GM23248 (cell line): ENCODE results near the gene TOX2.

Source experiments
- EZH2 ChIP-seq: fragments of 200-600 bp; sonication (generic); IDR thresholded peaks from 2 replicates; pipeline ENCODE4 v1.6.1; 2018; ENCODE audit warnings: antibody characterized with exemption, mild to moderate bottlenecking; ENCODE audit not compliant: insufficient read depth, poor library complexity, severe bottlenecking
- EZH2phosphoT487 ChIP-seq: fragments of 200-600 bp; sonication (generic); IDR thresholded peaks from 2 replicates; pipeline ENCODE4 v1.6.1; 2018; ENCODE audit warnings: antibody characterized with exemption, moderate library complexity, mild to moderate bottlenecking, low read depth; ENCODE audit not compliant: insufficient read depth

GRCh38 chr20:44012466-44013226 lies 98.0 kb downstream of the TOX2 start:
- no peak for TF ChIP-seq EZH2
- TF ChIP-seq EZH2phosphoT487, result no peak
